NCI-H2196 treated with DMSO at 0.1 percent for 48 hours (cell line): ENCODE results near the gene MTSS2.

ENCODE experiments used
- DNase-seq: peaks from one replicate; lab custom pipeline; 2025; ENCODE audit not compliant: unreplicated experiment; lab: John Stamatoyannopoulos, UW

MTSS2 gene

DNA sequence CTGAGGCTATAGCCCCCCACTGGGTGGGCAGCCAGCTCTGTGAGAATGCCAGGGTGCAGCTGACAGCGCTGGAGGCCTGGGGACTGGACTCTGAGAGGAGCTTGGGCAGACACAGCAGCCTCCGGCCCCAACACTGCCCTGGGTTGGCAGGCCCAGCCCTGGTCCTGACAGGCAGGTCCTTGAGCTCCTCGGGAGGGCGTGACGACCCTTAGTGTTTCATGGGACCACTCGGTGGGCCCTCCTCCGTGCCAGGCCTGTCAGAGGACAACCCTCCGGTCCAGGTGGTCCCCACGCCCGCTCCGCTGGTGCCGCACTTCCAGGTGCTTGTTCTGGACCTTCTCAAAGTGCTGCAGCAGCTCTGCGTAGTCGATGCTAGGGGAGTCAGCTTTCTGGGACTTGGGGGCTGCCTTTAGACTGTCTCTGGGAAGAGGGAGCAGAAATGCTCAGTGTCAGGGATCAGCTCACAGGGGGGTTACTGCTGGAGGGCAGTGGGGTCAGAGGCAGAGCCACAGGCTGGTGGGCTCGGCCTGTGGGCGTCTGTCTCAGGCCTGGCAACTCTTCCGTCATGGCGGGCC, 1.9 kb upstream of the MTSS2 start:
- no peak for DNase-seq

DNA sequence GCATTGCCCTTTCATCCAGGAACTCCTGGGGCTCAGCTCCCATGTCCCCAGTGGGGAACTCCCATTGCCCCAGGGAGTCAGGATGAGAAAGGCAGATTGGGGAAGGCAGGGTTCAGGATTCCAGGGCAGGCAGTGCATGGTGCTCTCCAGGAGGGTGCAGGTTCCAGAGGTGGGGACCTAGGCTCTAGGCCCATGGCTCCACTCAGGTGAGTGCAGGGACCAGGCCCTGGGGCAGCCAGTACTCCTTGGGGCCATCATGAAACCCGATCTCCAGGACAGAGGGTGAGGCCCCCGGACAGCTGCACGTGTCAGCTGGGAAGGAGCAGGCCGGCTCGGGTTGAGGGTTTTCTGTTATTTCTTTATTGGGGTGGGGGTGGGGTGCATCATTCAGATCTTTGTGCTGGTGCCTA, 1.3 kb upstream of the MTSS2 start:
- DNase-seq = no peak

DNA sequence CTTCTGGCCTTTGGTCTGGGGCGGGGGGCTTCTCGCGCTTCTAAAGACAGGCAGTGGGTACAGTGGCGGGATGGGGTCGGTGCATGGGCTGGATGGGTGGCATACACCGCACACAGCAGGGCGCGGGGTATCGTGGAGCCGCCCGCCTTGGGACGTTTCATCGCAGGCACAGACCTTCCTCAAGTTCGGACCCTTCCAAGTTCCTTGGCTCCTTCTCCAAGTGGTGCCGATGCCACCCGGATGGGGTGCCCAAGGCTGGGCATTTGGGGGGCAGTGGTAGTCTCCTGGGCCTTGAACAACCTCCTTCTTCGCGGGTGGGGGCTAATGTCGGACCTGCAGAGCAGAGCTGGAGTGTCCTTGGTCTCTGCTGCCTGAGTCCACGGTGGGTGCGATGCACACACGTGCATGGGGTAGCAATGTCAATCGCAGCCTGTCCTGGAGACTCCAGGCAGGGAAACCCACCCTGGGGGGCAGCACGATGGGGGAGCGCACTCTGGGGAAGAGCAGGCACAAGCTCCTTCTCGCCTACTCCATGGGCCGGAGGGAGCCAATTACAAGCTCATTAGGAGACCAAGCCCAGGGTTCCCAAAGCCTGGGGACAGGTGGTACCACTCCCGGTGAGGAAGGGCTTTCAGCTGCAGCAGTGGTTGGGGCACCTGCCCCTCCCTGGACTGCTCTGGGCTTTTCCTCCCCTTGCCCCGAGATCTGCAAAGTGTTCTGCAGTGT, 686 bp upstream of the MTSS2 start:
- no peak for DNase-seq

DNA sequence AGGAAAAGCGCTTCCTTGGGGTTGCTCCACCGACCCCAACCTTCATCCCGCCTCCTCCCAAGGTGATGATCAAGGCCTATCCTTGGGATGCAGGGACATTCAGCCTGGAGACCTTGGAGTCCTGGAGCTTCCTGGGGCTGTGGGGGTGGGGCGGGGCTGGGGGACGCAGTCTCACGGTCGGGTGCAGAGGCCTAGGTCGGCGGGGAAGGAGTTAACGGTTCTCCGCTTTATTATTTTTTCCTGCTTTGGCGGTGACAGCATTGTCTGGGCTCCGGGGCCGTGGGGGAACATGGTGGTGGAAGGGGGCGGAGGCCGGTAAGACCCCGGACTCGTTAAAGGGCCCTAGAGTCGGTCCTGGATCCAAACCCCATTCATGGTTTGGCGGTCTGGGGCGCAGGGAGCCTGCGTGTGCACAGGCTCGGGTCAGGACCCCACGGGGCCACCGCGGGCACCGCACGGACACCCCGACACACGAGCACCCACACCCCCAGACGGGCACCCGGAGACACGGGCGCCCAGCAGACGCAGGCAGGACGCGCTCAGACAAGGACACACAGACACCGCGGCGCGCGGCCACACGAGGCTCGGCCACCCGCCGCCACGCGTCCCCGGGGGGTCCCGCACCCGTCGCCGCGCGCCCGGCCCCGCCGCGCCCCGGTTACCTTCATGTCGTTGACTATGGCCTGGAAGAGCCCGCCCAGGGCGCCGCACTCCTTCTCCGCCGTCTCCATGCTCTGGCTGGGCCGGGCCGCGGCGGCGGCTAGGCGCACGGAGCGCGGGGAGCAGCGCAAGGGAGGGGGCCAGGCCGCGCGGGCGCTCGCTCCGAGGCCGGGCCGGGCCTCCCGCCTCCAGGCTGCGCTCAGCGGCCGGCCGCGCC, 554 bp downstream of the MTSS2 start:
- no peak for DNase-seq

DNA sequence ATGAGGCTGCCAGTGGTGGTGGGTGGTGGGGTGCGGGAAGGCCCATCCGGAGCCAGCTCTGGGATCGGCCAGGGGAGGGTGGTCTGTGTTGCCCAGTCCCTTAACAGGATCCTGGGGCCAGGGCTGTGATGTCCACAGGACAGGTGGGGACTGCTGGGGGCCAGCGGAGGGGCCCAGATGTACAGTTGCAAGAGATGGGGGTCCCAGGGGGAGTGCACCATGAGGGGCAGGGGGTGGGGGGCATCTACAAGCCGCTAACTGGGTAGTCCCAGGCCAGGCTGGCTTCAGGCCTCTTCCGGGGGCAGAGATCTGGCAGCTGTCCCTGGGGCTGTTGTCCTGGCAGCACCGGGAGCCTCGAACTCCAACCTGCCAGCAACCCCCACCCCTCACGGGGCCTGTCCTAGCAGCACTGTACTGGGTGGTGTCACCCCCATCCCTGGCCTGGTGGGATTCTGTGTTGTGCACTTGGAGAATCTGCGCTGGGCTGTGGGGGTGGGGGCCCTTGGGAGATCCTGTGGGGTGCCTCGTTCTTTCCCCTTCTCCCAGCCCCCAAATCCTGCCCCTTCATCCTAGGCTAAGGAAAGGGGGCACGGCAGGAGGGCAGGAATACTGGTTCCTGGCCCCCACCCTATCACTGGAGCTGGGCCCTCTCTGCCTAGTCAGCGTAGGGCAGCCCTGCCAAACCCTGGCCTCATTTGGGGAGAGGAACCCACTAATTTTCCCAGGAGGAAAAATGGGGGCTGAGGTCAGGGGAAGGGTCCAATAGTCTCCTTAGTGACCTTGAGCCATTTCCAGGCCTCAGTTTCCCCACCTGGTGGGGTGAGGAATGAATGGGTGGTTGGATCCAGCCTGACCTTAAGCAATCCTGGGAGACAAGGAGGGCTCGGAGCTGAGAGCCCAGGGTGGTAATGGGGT, 1.4 kb downstream of the MTSS2 start:
- DNase-seq = no peak

DNA sequence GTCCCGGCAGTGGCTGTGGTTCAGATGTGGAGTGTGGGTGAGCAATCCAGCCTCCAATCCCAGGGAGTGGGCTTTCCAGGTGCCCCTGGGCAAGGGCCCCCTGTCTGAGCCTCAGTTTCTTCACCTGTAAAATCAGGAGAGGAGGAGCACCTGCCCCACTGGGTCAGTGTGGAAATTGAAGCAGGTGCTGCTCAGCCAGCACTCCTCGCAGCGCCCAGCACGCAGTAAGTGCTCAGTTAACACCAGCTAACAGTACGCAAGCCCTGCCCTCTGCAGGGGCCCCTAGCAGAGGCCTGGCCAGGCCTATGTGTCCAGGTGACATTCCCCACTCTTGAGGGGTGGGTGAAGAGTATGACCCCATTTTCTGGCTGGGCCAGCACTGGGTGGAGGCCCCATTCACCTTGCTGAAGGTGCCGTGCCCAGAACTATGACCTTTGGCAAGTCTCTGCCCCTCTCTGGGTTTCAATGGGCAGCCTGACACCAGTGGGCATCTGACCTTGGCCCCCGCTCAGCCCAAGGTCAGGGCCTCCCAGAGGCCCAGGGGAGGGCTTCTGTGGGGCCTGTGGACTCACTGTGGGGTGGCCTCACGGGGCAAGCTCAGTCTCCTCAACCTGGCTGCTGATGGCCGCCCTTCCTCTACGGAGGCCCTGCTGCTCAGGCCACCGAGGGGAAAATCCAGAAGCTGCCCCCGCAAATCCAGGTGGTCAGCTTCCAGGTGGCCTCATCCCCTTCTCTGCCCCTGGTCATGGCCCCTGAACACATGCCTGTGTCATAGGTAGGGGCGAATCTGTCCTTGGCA, 2.5 kb downstream of the MTSS2 start:
- no peak for DNase-seq

DNA sequence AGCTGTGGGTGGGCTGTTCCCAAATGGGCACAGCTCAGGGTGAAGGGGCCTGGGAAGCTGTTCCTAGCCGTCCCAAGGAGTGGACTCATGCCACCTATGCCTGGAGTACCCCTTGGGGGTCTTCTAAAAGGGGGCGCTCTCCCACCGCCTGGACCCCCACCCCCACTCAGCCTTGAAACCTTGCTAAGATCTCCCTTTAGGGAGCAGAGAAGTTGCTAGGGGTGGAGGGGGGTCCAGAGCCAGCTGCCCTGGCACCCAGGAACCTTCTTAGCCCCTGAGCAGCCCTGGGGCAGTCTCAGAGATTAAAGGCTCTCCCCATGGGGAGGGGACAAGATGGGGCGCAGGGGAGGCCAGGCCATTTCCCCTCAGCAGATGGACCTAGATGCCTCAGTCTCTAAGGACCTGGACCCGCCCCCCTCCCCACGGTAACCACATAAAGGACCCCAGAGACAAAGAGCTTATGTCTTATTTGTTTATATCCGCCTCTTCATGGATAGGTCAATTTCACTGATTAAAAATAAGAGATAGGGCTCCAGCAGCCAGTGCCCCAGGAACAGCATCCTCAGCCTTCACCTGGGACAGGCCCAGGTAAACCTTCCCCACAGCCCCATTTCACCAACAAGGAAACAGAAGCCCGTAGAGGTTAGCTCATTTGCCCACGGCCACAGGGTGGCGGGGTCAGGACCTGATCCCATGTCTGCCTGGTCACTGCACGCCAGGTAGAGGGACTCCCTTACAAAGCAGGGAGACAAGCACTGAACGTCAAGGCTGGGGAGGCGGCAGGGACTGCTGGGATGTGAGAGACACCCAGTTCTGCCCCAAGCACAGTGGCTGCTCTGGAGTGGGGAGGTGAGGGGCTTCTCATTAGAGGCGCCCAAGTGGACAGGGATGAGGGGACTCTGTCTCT, 3.4 kb downstream of the MTSS2 start:
- no peak for DNase-seq

DNA sequence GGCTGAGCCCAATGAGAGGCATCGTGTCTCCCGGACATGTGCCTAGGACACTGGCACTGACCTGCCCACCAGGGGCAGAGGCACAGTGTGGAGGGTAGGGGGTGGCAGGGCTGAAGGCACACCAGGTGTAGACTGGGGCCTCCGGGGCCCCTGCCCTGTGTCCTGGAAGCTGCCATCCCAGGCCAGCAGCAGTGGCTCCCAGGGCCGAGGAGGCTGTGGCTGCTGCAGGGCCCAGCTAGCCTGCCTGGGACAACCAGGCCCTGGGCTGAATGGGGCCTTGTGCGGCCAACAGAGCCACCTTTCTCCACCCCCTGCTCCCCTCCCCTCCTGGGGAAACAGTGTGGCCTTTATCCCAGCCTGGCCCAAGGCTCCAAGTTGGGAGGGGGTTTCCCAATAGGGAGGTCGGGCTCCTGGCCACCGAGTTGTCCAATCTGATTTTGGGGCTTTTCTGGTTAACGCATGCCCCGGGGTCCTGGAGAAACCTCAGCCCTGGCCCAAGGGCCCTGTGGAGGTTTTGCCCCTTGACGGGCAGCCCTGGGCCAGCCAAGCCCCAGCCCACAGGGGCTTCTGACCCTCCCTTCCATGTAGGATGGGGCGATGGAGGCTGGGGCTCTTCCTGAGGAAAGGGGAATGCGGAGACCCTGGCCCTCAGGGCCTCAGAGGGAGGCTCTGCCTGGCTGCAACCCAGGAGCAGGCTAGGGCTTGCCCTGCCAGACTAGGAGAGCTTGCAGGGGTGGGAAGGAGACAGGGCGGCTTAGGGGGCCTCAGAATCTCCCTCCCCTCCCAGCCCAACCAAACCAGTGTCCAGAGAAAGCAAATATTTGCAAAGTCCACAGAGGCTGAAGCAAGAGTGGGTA, 4.2 kb downstream of the MTSS2 start:
- no peak for DNase-seq

DNA sequence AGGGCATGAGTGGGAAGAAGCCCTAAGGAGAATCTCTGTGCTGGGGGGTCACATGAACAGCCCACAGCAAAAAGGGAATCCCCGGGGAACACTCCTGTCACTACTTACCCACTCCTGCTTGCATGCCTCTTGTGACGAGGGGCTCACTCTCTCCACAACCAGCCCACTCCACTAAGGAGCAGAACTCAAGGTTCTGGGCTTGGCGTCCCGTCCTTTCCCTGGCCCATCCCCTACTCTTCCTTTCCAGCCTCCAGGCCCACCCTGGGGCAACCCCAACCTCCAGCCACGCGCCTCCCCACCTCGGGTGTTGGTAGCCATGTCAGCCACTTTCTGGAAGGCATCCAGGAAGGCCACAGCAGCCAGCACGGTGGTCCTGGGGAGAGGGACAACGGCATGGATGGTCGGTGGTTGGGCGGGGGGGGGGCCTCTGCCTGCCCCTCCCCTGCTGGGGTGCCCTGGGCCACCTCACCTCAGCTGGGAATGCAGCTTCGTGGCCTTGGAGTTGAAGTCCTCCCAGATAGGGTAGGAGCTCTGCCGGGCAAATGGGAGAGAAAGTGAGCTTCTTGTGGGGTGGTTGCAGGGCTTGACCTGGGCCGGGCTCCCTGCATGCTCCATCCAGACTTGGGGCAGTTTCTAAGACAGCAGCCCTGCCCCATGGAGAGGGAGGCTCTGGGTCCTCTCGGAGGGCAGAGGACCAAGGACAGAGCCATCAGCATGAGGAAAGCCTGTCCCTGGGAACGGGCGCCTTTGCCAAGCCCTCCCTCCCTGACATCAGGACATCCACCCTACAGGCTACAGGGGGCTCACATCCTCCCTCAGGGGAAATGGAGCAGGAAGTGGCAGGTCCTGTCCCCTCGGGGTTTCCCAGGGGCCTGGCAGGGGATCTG, 5.1 kb downstream of the MTSS2 start:
- no peak for DNase-seq

DNA sequence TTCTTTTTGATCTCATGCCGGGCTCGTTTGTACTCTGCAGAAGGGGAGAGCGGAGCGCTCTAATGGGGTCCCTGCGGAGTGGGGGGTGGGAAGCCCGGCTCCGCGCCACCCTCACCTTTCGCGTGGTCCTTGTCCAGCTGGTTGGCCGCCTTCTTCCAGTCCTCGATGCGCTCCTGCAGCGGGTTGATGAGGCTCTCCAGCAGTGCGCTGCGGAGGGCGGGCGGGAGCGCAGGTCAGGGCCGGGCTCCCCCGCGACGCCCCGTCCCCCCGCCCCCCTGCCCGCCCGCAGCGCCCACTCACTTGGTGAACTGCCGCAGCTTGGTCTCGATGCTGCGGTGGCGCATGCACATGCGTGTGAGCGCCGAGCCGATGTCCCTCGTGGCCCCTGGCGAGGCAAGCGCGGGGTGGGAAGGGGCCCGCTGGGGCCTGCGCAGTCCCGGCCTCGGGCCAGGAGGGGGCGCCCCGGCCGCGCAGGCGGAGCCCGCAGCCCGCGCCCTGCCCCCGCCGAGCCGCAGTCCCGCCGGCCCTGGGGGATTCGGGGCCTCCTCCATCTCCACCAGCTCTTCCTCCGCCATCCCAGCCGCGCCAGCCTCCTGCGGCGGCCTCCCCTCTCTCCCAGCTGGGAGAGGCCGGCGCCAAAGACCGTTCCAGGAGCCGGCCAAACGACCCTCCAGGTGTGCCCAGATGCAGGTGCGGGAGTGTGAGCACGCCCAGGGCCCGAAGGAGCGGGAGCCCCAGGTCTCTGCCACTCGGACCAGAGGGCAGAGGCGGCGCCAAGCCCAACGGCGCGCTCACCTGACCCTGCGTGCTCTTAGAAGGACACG, 6.0 kb downstream of the MTSS2 start:
- DNase-seq = no peak

DNA sequence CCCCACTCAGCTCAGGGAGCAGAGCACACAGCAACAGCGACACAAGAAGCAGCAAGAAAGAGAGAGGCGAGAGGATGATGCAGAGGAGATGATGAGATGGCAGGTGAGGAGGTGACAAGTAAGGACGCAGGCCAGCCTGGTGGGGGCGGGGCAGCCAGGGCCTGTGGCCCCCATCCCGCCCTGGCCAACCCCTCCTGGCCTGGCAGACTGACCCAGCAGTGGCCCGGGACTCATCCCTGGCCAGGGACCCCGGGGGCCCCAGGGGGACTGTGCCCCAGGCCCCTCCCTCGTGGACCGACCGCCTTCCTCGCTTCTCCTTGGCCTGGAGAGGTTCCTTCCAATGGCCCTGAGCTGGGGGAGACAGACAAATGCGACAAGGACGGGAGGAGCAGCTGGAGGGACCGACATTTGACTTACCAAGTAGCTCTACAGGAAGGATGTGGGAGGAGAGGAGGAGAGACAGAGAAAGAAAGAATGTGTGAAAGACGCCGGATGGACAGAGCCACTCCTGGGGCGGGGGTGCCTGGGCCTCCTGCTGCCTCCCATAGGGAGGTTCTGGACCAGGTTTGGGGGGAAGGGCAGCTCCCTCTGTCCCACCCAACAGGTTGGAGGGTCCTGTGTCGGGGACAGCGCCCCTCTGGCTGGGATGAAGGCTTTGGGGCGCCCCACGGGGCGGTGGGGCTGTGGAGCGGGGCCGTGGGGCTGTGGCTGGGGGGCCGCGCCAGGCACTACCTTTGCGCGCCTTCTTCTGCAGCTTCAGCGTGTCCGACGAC, 6.8 kb downstream of the MTSS2 start:
- no peak for DNase-seq

DNA sequence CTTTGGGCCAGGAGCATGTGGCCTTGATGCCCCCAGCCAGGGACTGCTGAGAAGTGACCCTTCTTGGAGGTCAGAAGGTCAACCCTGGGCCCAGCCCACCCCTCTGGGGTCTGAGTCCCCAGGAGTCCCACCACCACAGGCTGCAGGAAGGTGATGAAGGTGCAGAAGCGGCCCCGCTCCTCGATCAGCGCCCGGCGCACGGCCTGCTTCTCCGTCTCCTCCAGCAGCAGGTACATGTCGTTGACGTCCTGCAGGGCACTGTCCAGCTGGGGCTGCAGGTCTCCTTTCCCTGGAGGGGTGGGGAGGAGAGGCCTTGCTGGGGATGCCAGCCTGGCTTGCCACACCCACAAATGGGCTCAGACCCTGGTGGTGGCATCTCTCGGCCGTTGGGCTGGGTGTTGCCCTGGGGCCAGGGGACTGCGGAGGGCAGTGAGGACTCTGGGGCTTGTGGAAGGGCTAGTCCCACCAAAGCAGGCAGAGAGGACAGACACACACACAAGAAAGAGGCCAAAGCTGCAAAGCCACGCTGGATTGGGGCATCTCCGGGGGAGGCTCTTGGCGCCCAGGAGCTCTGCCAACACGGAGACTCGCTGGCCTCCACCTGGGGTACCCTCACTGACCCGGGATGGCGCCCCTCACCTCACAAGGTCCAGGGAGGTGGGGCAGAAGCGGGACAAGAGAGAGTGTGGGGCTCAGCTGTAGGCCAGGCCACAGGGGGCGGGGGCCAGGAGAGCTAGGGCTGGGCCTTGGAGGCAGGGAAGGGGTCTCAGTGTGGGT, 7.5 kb downstream of the MTSS2 start:
- no peak for DNase-seq

DNA sequence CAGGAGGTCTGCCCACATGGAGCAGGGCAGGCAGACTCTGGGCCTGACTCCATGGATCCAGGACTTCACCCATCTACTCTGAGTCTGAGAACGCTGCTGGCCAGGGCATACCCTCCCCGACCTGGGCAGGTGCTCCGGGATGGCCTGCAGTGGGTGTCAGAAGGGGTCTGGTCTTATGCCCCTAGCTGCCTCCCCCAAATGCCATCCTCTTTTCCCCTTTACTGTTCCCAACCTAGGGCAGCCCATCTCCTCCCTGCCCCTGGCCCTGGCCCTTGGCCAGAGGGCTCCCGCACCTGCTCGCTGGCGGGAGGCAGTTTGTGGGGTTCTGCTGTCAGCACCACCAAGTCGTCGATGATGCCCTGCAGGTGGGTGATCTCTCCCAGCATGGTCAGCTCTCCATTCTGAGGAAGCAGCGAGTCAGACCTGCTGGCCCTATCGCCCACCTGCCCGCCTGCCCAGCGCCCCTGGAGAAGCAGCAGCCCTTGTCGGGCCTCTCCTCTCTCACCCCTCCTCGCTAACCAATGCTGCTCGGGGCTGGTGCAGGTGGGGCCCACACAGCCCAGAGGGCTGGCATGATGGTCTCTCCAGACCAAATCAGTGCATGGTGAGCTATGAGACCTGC, 8.2 kb downstream of the MTSS2 start:
- DNase-seq = no peak

DNA sequence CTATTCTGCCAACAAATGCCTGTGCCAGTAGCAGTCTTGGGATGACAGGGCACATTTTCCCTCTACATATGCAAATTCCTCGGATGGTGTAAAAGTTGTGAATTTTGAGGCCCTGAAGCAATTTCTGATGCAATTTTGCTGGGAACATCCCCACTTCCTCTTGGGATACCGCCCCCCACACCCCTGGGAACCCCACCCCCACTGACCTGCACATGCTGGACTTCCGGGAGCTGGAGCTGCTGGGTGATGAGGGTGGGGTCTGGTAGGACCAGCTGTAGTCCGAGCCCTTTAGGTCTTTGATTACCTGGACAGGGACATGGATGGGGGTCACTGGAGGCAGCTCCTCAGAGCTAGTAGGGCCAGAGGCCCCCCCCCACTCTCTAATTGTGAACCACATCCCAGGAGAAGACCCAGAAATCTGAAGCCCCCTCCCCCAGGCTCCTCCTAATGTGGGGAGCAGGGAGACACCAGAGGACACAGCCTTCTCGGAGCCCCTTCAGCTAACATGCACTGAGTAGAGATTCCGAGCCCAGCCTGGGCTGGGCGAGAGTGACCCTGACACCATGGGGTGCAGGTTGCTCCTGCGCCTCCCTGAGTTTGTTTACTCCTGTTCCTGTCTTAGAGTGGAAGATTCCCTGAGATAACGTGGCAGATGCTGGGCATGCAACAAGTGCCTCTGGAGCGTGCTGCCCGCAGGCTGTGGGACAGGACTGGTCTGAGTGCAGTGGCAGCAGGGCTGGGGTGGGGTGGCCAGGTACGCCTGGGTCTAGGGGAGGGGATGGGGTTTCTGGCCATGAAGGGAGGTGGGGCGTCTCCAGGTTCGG, 9.0 kb downstream of the MTSS2 start:
- DNase-seq = no peak
